GM21576 (cell line): ENCODE measurements around the gene GSTM2.

Experiments
- ATAC-seq: cut with Tn5 transposase; IDR thresholded peaks from one replicate; pipeline ENCODE4 v1.9.1; 2021; ENCODE audit warnings: mild to moderate bottlenecking, moderate library complexity; ENCODE audit not compliant: unreplicated experiment

The GSTM2 gene

GRCh38 chr1:109629372-109630030 is 38.4 kb upstream of the GSTM2 start:
- no peak for ATAC-seq

GRCh38 chr1:109630081-109630897 is 37.6 kb upstream of the GSTM2 start:
- ATAC-seq = no peak

- no peak for ATAC-seq
Measured at GRCh38 chr1:109630898-109631512, 36.9 kb upstream of the GSTM2 start.

GRCh38 chr1:109631513-109632505 is 36.0 kb upstream of the GSTM2 start:
- ATAC-seq = no peak

DNA sequence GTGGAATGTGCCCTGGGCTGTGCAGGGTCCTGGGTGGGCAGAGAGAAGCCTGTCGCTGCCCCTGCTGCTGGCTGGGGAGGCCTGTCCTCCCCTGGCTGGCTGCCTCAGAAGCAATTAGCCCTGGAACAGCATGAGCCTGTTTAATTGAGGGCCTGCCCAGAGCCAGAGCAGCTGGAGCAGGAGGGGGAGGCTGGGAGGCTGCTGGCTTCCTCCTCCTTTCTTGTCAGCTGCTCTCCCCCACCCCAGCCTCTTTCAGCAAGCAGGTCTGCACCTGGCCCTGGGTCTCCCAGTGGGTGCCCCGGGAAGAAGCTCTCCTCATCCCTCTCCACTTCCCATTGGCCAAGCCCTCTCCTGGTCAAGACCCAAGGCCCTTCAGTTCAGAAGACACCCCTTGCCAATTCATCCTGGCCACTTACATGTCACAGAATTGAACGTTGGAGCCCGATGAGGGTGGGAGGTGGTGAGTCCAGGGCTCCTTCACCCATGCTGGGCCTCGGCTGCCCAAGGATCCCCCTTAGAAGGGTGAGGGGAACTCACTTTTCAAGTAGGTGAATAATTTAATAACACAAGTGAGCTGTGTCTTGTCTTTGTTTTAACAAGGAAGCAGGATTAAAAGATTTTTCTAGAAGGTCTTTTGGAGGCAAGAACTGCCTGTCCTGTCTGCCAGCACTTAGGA is 35.0 kb upstream of the GSTM2 start:
- ATAC-seq = no peak

- ATAC-seq = no peak
Measured at GRCh38 chr1:109634292-109634691, 33.6 kb upstream of the GSTM2 start.

DNA sequence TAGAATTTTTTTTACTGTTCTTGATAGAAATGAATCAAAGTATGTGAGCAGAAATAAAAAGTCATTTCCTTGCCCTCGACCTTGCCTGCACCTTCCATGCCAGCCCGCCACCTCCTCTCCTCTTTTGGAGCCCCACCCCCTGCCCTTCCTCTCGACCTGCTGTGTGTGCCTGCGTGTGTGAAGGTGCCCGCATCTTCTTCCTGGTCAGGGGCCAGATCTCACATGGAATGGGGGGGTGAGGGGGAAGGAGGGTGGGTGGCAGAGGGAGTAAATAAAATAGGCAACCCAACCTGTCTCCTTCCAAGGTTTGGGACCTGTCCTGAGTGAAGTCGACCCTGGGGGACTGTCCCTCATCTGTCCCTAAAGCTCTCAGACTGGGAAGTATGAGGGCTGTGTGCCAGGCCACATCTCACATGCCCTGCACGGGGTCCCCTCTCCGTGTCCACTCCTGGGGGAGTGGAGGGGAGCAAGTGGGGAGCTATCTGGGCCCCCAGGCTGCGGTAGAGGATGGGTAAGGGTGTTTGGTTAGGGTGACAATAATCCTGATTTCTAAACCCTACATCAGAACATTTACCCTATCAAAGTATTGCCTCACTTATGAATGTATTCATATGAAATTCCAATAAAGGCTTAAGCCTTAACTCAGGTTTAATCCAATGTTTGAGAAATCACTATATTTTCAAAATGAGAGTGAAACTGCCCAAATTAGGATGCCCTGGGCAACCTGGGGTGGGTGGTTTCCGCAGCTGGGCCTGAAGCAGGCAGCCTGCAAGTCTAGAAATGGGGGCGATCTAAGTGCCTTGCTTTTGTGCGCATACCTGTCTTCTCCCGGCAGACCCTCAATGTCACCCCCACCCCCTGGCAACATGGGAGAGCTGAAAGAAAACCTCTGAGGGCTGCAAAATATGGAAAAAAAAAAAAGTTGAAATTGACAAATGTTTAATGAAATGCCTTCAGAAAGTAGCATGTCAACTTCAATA is 32.8 kb upstream of the GSTM2 start:
- no peak for ATAC-seq

- no peak for ATAC-seq
Measured at GRCh38 chr1:109635862-109636200, 32.0 kb upstream of the GSTM2 start.

- no peak for ATAC-seq
Measured at GRCh38 chr1:109636201-109636952, 31.5 kb upstream of the GSTM2 start.

GRCh38 chr1:109637446-109637845 is 30.4 kb upstream of the GSTM2 start:
- ATAC-seq = no peak

DNA sequence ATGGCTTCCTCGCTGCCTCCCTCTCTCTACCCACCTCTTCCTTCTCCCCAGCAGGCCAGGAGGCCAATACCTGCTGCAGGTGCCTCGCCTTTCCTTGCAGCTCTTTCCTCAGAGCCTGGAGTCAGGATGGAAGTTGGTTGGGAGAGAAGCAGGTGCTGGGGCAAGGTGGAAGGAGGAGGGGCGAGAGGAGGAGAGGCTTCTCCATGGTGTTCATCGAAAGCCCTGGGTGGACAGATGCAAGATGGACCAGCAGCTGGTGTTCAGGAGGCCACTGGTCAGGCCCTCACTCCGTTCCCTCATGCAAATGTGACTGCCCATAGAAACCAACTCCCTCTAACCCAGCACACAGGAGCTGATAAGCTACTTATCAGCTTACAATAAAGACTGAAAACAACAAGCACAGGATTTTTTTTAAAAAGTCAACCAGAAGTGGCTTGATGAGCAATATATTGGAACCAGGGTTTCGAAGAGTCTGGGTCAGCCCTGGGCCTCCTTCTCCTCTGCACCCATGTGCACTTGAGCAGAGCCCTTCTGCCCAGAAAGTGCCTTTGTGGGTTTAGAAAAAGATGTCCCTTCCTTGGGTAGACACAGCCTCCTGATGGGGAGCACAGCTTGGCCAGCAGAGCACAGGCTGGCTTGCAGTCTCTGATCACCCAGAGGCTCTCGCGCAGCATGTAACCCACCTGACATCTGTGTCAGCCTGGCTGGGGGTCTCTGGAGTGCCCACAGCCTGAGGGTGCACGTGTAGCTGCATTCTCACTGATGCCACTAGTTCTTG is 28.6 kb upstream of the GSTM2 start:
- no peak for ATAC-seq

DNA sequence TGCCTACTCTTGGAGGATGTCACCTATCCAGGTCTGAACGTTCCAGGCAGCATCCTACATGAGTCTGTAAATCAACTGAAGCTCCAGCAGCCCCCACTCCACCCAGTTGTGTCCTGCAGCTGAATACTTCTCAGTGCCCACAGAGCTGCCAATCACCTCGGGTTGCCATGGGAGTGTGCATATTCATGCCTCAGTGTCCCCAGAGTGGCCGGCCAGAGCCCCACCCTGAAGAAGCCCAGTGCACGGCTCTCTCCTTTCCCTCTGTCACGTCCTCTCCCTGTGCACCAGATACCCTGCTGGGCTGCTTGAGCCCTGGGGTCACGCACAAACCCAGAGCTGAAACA is 28.0 kb upstream of the GSTM2 start:
- ATAC-seq = no peak

DNA sequence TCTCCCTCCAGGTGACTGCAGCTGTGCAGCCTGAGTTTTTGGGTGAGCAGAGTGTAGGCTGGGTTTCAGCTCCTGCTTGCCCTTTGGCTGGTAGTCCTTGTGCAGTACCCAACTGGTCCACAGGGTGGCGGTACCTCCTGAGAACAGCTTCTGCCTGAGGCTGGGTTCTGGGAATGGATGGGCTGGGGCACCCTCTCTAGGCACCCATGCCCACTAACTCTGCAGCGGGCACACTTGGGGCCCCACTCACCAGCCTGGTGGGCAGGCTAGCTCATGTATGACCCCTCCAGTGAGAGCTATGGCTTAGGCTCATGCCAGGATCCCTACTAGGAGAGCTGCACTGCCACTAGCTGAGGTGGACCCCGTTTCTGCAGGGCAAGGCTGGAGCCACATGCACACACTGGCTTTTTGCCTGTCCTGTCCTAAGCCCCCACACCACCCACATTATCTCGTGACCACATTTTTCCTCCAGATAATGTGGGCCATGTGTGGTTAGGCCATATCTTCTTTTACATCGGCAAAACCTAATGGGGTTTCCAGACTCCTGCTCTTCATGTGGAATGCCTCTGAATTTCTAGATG is 27.5 kb upstream of the GSTM2 start:
- ATAC-seq = peak; percentile 65

DNA sequence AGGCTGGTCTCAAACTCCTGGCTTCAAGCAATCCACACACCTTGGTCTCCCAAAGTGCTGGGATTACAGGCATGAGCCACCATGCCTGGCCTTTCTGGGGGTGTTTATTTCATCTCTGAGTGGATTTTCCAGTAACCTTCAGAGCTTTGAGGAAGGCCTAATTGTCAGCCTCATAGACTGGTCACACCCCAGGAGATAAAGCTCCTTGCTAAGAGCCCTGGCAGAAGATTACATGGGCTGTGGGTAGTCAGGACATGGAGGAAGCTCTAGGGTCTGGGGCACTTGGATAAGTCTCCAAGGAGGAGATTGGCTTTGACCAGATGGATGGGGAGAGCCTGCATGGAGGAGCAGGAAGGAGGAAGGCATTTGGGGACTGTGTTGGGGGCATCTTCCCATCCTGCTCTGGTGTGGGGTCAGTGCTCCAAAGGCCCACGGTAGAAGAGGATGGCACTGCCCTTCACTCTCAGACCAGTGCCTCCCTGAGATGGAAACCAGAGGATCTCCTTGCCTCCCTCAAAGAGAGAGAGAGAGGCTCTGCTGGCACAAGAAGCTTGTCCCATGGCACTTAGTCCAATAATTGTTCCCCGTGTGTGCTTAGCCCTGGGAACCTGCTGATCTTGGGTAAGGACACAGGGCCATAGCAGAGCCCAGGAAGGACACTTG is 26.6 kb upstream of the GSTM2 start:
- no peak for ATAC-seq

DNA sequence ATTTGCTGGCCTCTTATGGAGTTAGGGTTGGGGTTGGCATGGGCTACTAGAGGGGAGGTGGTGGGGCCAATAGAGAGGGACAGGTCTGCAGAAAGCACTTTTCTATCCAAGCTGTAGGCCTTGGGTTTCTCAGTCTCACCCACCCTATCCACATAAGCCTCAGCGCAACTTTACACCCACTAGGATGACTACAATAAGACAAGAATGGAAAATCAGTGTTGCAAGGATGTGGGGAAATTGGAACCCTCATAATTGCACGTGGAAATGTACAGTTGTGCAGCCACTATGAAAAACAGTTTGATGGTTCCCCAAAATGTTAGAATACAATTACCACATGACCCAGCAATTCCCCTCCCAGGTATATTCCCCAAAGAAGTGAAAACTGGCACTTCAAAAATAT is 26.0 kb upstream of the GSTM2 start:
- ATAC-seq = no peak

- no peak for ATAC-seq
Measured at GRCh38 chr1:109642626-109643025, 25.2 kb upstream of the GSTM2 start.
